GM19438 (cell line): ENCODE measurements around the gene MSH5.
"Not testable (repeated sequence)": the region's sequence is repeated elsewhere in the genome, so short reads cannot be mapped to it uniquely, and the experiment has no call there.

ENCODE experiments used
- ATAC-seq: cut with Tn5 transposase; IDR thresholded peaks from one replicate; pipeline ENCODE4 v1.9.1; 2021; ENCODE audit warnings: low read depth; ENCODE audit not compliant: unreplicated experiment

MSH5 gene

DNA sequence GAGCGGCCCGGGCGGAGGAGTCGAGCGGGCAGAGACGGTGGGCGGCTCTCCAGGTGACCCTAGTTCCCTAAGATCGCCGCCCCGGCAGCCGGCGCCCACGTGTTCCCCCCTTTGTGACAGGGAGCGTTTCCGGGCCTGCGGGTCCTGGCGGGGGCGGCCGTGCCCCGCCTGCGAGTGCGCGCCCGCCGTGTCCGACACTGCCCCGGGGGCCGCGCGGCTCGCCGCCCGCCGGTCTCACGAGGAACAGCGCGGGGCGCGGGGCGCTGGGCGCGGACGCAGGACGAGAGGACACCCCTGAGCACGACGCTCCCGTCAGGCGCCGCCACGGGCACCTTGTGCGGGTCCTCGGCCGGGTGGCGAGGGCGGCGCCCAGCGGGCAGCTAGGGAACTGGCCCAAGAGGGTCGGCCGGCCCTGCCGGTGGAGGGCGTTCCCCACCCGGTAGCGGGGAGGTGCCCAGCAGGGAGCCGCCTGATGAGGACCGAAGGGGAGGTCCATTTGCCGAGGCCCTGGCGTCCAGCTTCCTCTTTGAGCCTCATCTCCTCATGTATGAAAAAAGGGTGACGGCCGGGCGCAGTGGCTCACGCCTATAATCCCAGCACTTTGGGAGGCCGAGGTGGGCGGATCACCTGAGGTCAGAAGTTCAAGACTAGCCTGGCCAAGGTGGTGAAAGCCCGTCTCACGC is 56.0 kb downstream of the MSH5 start, which contains the start of gene VARS1:
VARS1 (minus strand) TSS at position 137 of the 683 bp plus-strand sequence. CDS start 535 bp downstream, outside the sequence.
- ATAC-seq, result peak; percentile 75

GRCh38 chr6:31796993-31797385 is 57.2 kb downstream of the MSH5 start:
- ATAC-seq, result no peak

GRCh38 chr6:31797588-31797987 is 57.8 kb downstream of the MSH5 start:
- ATAC-seq, result no peak

DNA sequence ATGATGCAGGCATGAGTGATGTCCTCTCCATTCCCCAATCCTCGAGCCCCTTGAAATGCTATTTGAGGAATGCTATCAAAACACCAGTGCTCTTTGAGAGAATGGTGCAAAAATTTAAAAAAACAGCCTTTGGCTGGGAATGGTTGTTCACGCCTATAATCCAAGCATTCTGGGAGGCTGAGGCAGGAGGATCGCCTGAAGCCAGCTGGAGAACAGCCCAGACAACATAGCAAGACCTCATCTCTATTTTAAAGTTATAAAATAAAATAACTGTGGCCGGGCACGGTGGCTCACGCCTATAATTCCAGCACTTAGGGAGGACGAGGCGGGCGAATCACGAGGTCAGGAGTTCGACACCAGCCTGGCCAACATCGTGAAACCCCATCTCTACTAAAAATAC is 60.0 kb downstream of the MSH5 start:
- no peak for ATAC-seq

- ATAC-seq, result not testable (repeated sequence)
Observed at GRCh38 chr6:31801031-31801927, 61.5 kb downstream of the MSH5 start.

GRCh38 chr6:31805939-31806469 is 66.2 kb downstream of the MSH5 start:
- ATAC-seq, result no peak

GRCh38 chr6:31806470-31807272 is 66.9 kb downstream of the MSH5 start, which contains the start of gene LSM2:
TSS of gene LSM2 (minus strand) at chr6:31806966. CDS start at chr6:31806757, 209 bp downstream.
- peak; percentile 78 for ATAC-seq

- not testable (repeated sequence) for ATAC-seq
Observed at GRCh38 chr6:31808599-31808998, 68.8 kb downstream of the MSH5 start.

DNA sequence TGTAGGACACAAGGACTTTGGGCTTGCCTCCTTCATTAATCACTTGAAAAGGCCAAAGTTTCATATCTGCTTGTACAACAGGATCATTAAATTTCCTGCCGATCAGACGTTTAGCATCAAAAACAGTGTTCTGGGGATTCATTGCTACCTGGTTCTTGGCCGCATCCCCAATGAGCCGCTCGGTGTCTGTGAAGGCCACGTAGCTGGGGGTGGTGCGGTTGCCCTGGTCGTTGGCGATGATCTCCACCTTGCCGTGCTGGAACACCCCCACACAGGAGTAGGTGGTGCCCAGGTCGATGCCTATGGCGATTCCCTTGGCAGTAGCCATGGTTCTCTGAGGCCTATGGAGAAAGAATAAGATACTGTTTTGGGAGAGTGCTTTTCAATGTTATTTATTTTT is 71.8 kb downstream of the MSH5 start:
- no peak for ATAC-seq
